Upper lobe of left lung (tissue), 6 donors: ENCODE measurements around the gene NECAB3. TPM values are rescaled to one million over a fixed set of nuclear protein-coding genes. Genes with fewer than 3 reads are reported as not detected.

Experiments
- ATAC-seq, 2 donors: fragments of 200-7000 bp; cut with Tn5 transposase; one replicate each; pipeline ENCODE4 v1.9.1; 2022; ENCODE audit warnings: mild to moderate bottlenecking in 2 of 2, moderate library complexity in 2 of 2; ENCODE audit not compliant: low FRiP score in 2 of 2
- DNase-seq, 2 donors: peaks; one replicate each; pipeline ENCODE4 v3.0.0-alpha.2; 2019 to 2020
- H3K27ac ChIP-seq, 4 donors: fragments of 200-600 bp; sonication (generic); one replicate each; pipeline ENCODE4 v1.5.1; 2016 to 2019
- H3K27me3 ChIP-seq, 4 donors: fragments of 200-600 bp; sonication (generic); one replicate each; pipeline ENCODE4 v1.5.1; 2017 to 2019
- H3K36me3 ChIP-seq, 4 donors: fragments of 200-600 bp; sonication (generic); one replicate each; pipeline ENCODE4 v1.5.1; 2016 to 2019
- H3K4me1 ChIP-seq, 4 donors: fragments of 200-600 bp; sonication (generic); one replicate each; pipeline ENCODE4 v1.5.1; 2018 to 2019
- H3K4me3 ChIP-seq, 4 donors: fragments of 200-600 bp; sonication (generic); one replicate each; pipeline ENCODE4 v1.5.1; 2017 to 2019; ENCODE audit warnings: mild to moderate bottlenecking in 2 of 4, moderate library complexity in 1 of 4
- H3K9me3 ChIP-seq, 4 donors: fragments of 200-600 bp; sonication (generic); one replicate each; pipeline ENCODE4 v1.5.1; 2018 to 2019
- CTCF ChIP-seq, 6 experiments: fragments of 450-650 bp in 4 of 6; fragments of 200-600 bp in 2 of 6; sonication (generic) in 2 of 6; IDR thresholded peaks; one replicate each; pipeline ENCODE4 v1.5.1; 2016 to 2019; ENCODE audit warnings: antibody characterized with exemption in 6 of 6
- EP300 ChIP-seq, 4 donors: sonication (generic); formaldehyde crosslinking; IDR thresholded peaks; one replicate each; pipeline ENCODE4 v1.5.1; 2017; ENCODE audit warnings: antibody characterized with exemption in 4 of 4, control low read depth in 2 of 4
- POLR2A ChIP-seq, 4 donors: fragments of 450-650 bp; IDR thresholded peaks; one replicate each; pipeline ENCODE4 v1.5.1; 2016 to 2017; ENCODE audit warnings: antibody characterized with exemption in 4 of 4, mild to moderate bottlenecking in 2 of 4
- POLR2AphosphoS5 ChIP-seq, 2 donors: sonication (generic); formaldehyde crosslinking; IDR thresholded peaks; one replicate each; pipeline ENCODE4 v1.5.1; 2017; ENCODE audit warnings: antibody characterized with exemption in 2 of 2
- WGBS, 2 donors: methylation state at CpG; one replicate each; pipeline ENCODE4 v1.1.5; 2017 to 2018; 5-methylcytosine and 5-hydroxymethylcytosine counted together
- total RNA-seq, 6 donors: library from RNA; depleted of rRNA in 4 of 6; stranded (reverse); fragments of >200 nt in 4 of 6; gene quantifications; one replicate each; pipeline versions ENCODE4 v1.1.0 to v1.2.1, GENCODE V29; 2016 to 2021
- donor health status: DM: no; HTN: no; CAD: no; lungs with moderate emphysema.
- donor health status: DM: no; HTN: yes; CAD: no; lungs with severe emphysema.

The NECAB3 gene
- total RNA-seq, 6 donors from 2014 or later: 43.4 to 309 (median 90.6) TPM

DNA sequence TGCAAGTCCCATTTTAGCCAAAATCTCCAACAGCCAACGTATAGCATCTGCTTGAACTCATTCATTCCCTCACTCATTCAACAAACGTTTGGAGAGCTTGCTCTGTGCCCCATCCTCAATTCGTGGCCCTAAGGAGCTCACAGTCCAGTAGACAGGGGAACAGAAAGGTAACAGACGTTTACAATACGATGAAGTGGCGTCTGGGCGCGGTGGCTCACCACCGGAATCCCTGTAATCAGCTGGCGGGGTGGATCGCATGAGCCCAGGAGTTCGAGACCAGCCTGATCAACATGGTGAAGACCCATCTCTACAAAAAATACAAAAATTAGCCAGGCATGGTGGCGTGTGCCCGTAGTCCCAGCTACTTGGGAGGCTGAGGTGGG lies 12.7 kb upstream of the NECAB3 start:
- no peaks in the 10 kb centered on the region for H3K9me3 ChIP-seq
- TF ChIP-seq CTCF (IDR thresholded peaks at IDR 0.05) (no peak), POLR2A (IDR thresholded peaks at IDR 0.05) (no peak), EP300 (IDR thresholded peaks at IDR 0.05) (no peak)
- peak overlapping the region in 3 of 4 donors; percentile 53 to 73 (median 57) for H3K4me3 ChIP-seq
- H3K4me1 ChIP-seq: peaks cover 27 to 47% (median 36%) of the 10 kb centered on the region in 4 donors
- WGBS, 2 donors: 80 to 82% methylated on average over 14 of the region's 14 CpGs
- H3K27me3 ChIP-seq: no peaks in the 10 kb centered on the region
- H3K27ac ChIP-seq: peak overlapping the region; percentile 8 to 57 (median 32)
- ATAC-seq (no peak), DNase-seq (no peak)
- H3K36me3 ChIP-seq: no peaks in the 10 kb centered on the region

DNA sequence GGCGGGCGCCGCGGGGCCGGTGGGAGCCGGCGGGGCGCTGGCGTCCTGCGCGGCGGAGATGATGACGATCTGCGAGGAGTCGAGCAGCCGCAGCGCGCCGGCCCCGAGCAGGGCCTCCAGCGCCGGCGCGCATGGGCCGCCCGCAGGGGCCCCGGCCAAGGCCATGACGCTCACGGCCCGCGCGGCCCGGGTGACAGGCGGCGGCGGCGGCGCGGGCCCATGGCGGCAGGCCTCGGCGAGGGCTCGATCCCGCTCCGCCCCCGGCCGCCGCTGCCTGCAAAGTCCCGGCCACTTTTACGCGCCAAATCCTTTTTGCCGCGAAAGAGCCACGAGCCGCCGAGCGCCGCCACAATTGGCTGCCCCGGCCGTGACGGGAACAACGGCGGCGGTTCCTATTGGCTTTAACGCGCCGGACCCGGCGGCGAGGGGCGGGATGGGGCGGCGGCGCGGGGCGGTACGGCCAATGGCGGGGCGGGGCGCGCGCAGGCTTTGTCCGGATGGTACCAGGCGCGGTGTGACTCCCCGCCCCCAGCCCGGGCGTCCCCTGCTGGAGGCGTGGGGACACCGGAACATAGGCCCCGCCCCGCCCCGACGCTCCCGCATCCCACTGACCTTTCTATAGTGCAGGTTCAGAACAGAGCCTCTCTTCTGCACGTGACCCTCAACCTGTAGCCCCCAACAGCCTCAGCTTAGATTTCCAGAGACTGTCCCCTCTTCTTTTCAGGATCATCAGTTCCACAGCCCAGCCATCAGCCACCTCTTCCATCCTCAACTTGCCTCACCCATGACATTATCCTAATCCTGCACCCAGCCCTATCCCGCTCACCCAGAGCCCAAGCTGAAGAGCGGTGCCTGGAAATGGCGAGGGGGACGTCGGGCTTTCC lies 12.1 kb upstream of the NECAB3 start, which contains the start of gene E2F1:
Gene E2F1, minus strand, starts transcription at position 286 of the 884 bp plus-strand sequence. Its CDS starts 121 bp downstream, at position 165.
- peak; percentile 97 to 99 for ATAC-seq
- peak within 1 kb of the TSS; percentile 8 to 57 (median 32) for H3K27ac ChIP-seq

DNA sequence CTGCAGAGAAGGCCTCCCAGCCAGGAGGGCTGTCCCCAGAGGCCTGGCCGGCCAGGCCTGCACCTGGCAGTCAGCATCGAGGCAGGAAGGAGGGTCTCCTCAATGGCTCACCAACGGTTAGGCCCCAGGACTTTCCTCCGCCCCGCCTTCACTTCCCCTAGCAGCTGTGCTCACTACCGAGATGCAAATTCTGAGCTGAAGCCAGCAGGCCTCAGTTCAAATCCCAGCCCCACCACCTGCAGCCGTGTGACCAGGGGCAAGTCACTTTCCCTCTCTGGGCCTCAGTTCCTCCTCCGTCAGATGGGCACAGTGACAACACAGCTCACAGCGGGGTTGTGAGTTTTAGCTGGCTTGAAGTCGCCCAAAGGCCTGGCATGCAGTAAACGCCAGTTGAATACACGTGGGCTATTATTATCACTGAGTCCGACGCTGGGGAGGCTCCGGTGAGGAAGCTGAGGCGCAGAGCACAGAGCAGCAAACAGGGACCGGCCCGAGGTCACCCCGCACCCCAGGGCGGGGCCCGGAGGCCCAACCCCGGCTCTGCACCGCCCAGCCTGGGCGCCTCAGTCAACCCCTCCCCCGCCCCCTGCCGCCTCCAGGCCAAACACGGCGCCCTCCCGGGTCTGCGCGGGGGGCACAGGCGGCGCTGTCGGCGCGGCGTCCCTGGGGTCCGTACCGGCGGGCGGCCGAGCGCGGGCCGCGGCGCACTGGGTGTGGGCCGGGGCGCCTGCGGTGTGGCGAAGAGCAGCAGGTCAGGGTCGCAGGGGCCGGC lies 11.3 kb upstream of the NECAB3 start:
- H3K27ac ChIP-seq: peak overlapping the region in 2 of 4 donors; percentile 23 to 50
- 1 to 4% methylated on average over 14 to 33 of the region's 53 CpGs for WGBS, 2 donors
- TF ChIP-seq POLR2A (IDR thresholded peaks at IDR 0.05): no peak
- TF ChIP-seq CTCF (IDR thresholded peaks at IDR 0.05): no peak
- no peak for TF ChIP-seq POLR2AphosphoS5 (IDR thresholded peaks at IDR 0.05)
- no peak for TF ChIP-seq EP300 (IDR thresholded peaks at IDR 0.05)
- H3K36me3 ChIP-seq: no peaks in the 10 kb centered on the region
- H3K27me3 ChIP-seq: no peaks in the 10 kb centered on the region
- ATAC-seq (no peak), DNase-seq (no peak)
- peaks cover 27 to 53% (median 39%) of the 10 kb centered on the region in 4 donors for H3K4me1 ChIP-seq
- no peaks in the 10 kb centered on the region for H3K9me3 ChIP-seq
- peak overlapping the region; percentile 7 to 73 (median 55) for H3K4me3 ChIP-seq

More for the DNA sequence above, 12.1 kb upstream of the NECAB3 start, which contains the start of gene E2F1:
- Histone ChIP-seq H3K36me3 (no peaks in the 10 kb centered on the region), H3K4me3 (peak within 1 kb of the TSS; percentile 7 to 73 (median 55)), H3K4me1 (peaks cover 27 to 53% (median 39%) of the 10 kb centered on the region in 4 donors), H3K9me3 (no peaks in the 10 kb centered on the region), H3K27me3 (no peaks in the 10 kb centered on the region)
- peak; percentile 96 to 100 for DNase-seq
- 4 to 8% methylated on average over 21 to 45 of the region's 101 CpGs for WGBS, 2 donors
- no peak for TF ChIP-seq EP300 (IDR thresholded peaks at IDR 0.05)
- TF ChIP-seq POLR2A (IDR thresholded peaks at IDR 0.05): peak in 1 of 4 donors; percentile 36
- TF ChIP-seq CTCF (IDR thresholded peaks at IDR 0.05): peak in 5 of 6 experiments; percentile 48 to 74 (median 58)
- TF ChIP-seq POLR2AphosphoS5 (IDR thresholded peaks at IDR 0.05): peak in 1 of 2 donors; percentile 62

DNA sequence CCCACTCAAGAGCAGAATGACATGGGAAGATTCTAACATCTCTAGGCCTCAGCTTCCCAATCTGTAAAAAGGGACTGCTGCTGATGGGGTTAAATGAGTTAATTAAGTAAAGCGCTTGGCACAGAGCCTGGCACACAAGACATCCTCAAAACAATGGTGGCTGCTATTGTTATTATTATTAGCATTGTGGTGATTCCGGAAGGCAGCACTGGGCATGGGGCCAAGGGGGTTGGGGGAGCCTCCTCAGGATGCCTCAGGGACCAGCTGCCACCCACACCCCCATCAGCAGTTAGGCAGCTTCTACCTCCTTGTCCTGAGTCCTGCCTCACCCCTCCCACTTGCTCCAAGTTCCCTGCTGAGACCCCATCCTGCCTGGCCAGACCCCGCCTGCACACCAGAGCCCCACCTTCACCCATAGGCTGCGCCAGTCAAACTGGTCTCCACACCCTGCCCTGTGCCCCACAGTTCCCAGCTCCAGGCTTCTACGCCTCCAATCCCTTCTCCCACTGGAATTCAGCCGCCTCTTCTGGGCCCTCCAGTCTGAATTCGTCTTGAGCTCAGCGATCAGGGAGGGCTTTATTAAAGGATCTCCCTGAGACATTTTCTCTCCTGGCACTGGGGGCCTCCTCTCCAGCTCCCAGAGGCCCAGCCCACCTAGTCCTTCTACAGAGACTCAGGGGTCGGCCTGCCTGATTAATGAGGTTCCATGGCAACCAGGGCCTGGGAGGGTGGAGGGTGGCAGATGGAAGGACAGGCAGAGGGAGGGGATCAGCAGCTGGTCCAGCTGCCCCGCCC lies 10.5 kb upstream of the NECAB3 start:
- Histone ChIP-seq H3K4me1 (peaks cover 27 to 53% (median 39%) of the 10 kb centered on the region in 4 donors), H3K36me3 (no peaks in the 10 kb centered on the region), H3K27me3 (no peaks in the 10 kb centered on the region), H3K9me3 (no peaks in the 10 kb centered on the region), H3K27ac (peak overlapping the region in 2 of 4 donors; percentile 23 to 45), H3K4me3 (peak overlapping the region in 2 of 4 donors; percentile 53 to 73)
- WGBS, 2 donors: 38 to 45% methylated on average over 8 to 10 of the region's 10 CpGs
- TF ChIP-seq POLR2A (IDR thresholded peaks at IDR 0.05) (no peak), POLR2AphosphoS5 (IDR thresholded peaks at IDR 0.05) (no peak), CTCF (IDR thresholded peaks at IDR 0.05) (no peak), EP300 (IDR thresholded peaks at IDR 0.05) (no peak)
- DNase-seq: no peak
- ATAC-seq: no peak
